ENCODE data around the gene HCFC1.

- TF ChIP-seq EZH2 (IDR thresholded peaks at IDR 0.05; ENCODE audit: insufficient read depth, poor library complexity, severe bottlenecking) = no peak
- no peak for TF ChIP-seq EZH2phosphoT487 (IDR thresholded peaks at IDR 0.05; ENCODE audit: insufficient read depth, low read depth)
Observed at GRCh38 chrX:153902385-153902784, 69.2 kb downstream of the HCFC1 start.
